Fibroblast of lung (primary cell): ENCODE results near the gene WNT2B. TPM values are rescaled to one million over a fixed set of nuclear protein-coding genes. Genes with fewer than 3 reads are reported as not detected.

Source experiments
- DNase-seq, 2 donors: peaks; one replicate each; pipeline versions ENCODE4 v3.0.0 to v3.0.0-alpha.2; 2010; ENCODE audit warnings: low read depth in 2 of 2
- H2AFZ ChIP-seq: 2 replicates; pipeline ENCODE4 v1.5.1; 2012; ENCODE audit warnings: low read length, control low read depth, inconsistent platforms
- H3K27ac ChIP-seq: 2 replicates; pipeline ENCODE4 v1.5.1; 2011; ENCODE audit warnings: low read length, control low read depth; ENCODE audit not compliant: insufficient read depth
- H3K27me3 ChIP-seq: 2 replicates; pipeline ENCODE4 v1.5.1; 2011; ENCODE audit warnings: mild to moderate bottlenecking, low read length; ENCODE audit not compliant: control insufficient read depth, insufficient read depth
- H3K36me3 ChIP-seq: 2 replicates; pipeline ENCODE4 v1.5.1; 2011; ENCODE audit warnings: low read length; ENCODE audit not compliant: control insufficient read depth, insufficient read depth
- H3K4me1 ChIP-seq: 2 replicates; pipeline ENCODE4 v1.5.1; 2011; ENCODE audit warnings: low read length; ENCODE audit not compliant: control insufficient read depth, insufficient read depth; ENCODE audit errors: extremely low read depth
- H3K4me2 ChIP-seq: 2 replicates; pipeline ENCODE4 v1.5.1; 2011; ENCODE audit warnings: low read length, control low read depth; ENCODE audit not compliant: insufficient read depth; ENCODE audit errors: extremely low read depth
- H3K4me3 ChIP-seq, 4 experiments: fragments of 200-600 bp in 1 of 4; sonication (generic) in 1 of 4; replicated peaks in 1 of 4; 2 replicates each; pipeline ENCODE4 v1.5.1; 2011 to 2016; ENCODE audit warnings: low read length in 4 of 4, low read depth in 3 of 4, mild to moderate bottlenecking in 3 of 4, control low read depth in 2 of 4, inconsistent platforms in 1 of 4, mixed read lengths in 1 of 4; ENCODE audit not compliant: insufficient read depth in 1 of 4; ENCODE audit errors: control extremely low read depth in 1 of 4
- H3K79me2 ChIP-seq: 2 replicates; pipeline ENCODE4 v1.5.1; 2012; ENCODE audit warnings: mild to moderate bottlenecking, low read length, inconsistent platforms; ENCODE audit not compliant: control insufficient read depth, insufficient read depth
- H3K9ac ChIP-seq: 2 replicates; pipeline ENCODE4 v1.5.1; 2011; ENCODE audit warnings: mild to moderate bottlenecking, low read length, control low read depth; ENCODE audit not compliant: insufficient read depth
- H3K9me3 ChIP-seq: 2 replicates; pipeline ENCODE4 v1.5.1; 2012; ENCODE audit warnings: low read depth, low read length; ENCODE audit not compliant: control insufficient read depth, insufficient read depth
- H4K20me1 ChIP-seq: 2 replicates; pipeline ENCODE4 v1.5.1; 2011; ENCODE audit warnings: low read length; ENCODE audit not compliant: control insufficient read depth, insufficient read depth; ENCODE audit errors: extremely low read depth
- EZH2 ChIP-seq: IDR thresholded peaks from 2 replicates; pipeline ENCODE4 v1.5.1; 2012; ENCODE audit warnings: low read length, control low read depth, mild to moderate bottlenecking; ENCODE audit errors: missing control alignments
- polyA plus RNA-seq, 2 donors: library from polyadenylated mRNA; depleted of rRNA in 1 of 2; stranded (reverse) in 1 of 2; unstranded in 1 of 2; fragments of >200 nt; gene quantifications; 2 replicates each; pipeline ENCODE4 v1.2.1, GENCODE V29; 2011 to 2012; ENCODE audit warnings: missing spikeins in 1 of 2
- total RNA-seq: library from RNA; depleted of rRNA; stranded (reverse); fragments of >200 nt; gene quantifications from 2 replicates; pipeline ENCODE4 v1.2.1, GENCODE V29; 2014
- TF ChIP-seq, protein P1 (sequence below), 2 donors: IDR thresholded peaks in 1 of 2; conservative IDR thresholded peaks in 1 of 2; 1 replicate in 1 of 2; 2 replicates in 1 of 2; pipeline ENCODE4 v1.5.1; 2011 to 2012; ENCODE audit warnings: low read length in 2 of 2, control low read depth in 1 of 2, inconsistent platforms in 1 of 2, low read depth in 1 of 2, mild to moderate bottlenecking in 1 of 2

The WNT2B gene
- total and polyA plus RNA-seq, 2 donors (not counting 1 experiment from before 2014, with no cell fraction given) = 2.0 to 3.5 TPM

DNA sequence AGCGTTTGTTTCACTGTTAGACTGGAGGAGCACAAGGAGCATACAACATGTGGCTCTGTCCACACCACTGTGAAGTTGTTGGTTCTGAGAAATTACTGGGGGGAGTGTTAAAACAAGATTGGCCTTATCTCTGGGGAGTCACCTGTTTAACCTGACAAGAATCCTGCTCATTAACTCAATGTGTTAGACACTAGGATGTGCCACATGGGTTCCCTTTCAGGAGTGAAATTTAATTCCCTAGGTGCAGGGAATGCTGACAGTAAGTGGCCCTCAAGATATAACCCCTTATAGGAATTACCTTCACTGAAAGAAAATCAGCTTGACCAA is 45.8 kb upstream of the WNT2B start:
- H3K4me2 ChIP-seq = no peak overlapping the region
- H3K79me2 ChIP-seq = no peaks in the 10 kb centered on the region
- no peaks in the 10 kb centered on the region for H3K36me3 ChIP-seq
- no peak overlapping the region for H3K4me3 ChIP-seq
- H3K27ac ChIP-seq = no peak overlapping the region
- H3K4me1 ChIP-seq = peaks cover 22% of the 10 kb centered on the region
- no peaks in the 10 kb centered on the region for H3K27me3 ChIP-seq
- DNase-seq = no peak
- TF ChIP-seq, protein P1, sequence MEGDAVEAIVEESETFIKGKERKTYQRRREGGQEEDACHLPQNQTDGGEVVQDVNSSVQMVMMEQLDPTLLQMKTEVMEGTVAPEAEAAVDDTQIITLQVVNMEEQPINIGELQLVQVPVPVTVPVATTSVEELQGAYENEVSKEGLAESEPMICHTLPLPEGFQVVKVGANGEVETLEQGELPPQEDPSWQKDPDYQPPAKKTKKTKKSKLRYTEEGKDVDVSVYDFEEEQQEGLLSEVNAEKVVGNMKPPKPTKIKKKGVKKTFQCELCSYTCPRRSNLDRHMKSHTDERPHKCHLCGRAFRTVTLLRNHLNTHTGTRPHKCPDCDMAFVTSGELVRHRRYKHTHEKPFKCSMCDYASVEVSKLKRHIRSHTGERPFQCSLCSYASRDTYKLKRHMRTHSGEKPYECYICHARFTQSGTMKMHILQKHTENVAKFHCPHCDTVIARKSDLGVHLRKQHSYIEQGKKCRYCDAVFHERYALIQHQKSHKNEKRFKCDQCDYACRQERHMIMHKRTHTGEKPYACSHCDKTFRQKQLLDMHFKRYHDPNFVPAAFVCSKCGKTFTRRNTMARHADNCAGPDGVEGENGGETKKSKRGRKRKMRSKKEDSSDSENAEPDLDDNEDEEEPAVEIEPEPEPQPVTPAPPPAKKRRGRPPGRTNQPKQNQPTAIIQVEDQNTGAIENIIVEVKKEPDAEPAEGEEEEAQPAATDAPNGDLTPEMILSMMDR (conservative IDR thresholded peaks at IDR 0.05 in 1 of 2, IDR thresholded peaks at IDR 0.05 in 1 of 2; ENCODE audit: low read depth in 1 of 2, low read length in 2 of 2) = no peak
- TF ChIP-seq EZH2 = no peak
- no peaks in the 10 kb centered on the region for H4K20me1 ChIP-seq
- no peaks in the 10 kb centered on the region for H3K9me3 ChIP-seq
- H2AFZ ChIP-seq = no peak overlapping the region
- H3K9ac ChIP-seq = no peak overlapping the region

DNA sequence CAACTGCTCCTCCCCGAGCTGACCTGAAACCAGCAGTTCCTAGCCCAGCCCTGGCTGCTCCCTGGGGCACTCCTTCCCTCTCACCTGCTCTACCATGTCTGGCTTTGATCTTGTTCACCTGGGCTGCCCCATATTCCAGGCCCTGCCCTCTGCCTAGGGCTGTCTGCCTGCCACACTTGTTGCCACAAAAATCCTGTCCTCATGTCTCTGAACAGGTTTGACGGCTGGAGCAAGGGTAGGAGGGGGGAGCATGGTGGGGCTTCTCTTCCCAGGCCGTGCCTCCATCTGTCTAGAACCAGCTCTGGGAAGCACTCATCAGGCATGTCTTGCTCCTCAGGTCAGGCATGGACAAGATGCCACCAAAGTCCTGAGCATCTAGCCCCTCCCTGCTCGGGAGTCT is 44.3 kb upstream of the WNT2B start:
- no peaks in the 10 kb centered on the region for H3K79me2 ChIP-seq

DNA sequence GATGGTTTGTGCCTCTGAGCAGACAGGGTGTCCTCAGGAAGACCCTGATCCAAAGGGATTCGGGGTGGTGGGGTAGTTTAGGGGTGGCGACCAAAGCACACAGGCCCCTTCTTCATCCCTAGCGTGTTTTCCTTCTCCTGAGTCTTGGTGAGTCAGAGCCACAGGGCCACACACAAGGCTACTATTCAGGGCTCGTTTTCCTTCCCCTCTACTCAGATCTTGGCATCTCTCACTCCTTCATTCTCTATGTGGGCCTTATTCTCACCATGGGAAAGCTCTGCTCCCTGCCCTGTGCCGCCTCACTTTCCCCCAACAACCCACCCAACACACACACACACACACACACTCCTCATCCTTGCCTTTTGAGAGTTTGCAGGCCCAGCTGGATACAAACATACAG is 43.6 kb upstream of the WNT2B start:
- H3K4me2 ChIP-seq = no peak overlapping the region
- no peaks in the 10 kb centered on the region for H3K79me2 ChIP-seq
- TF ChIP-seq EZH2 = no peak
- TF ChIP-seq, protein P1 (conservative IDR thresholded peaks at IDR 0.05 in 1 of 2, IDR thresholded peaks at IDR 0.05 in 1 of 2; ENCODE audit: low read depth in 1 of 2, low read length in 2 of 2) = no peak
- H2AFZ ChIP-seq = no peak overlapping the region
- peak; percentile 31 to 61 for DNase-seq
- no peak overlapping the region for H3K4me3 ChIP-seq
- peaks cover 14% of the 10 kb centered on the region for H3K4me1 ChIP-seq
- no peak overlapping the region for H3K9ac ChIP-seq
- H3K27ac ChIP-seq = peak overlapping the region; percentile 50
- no peaks in the 10 kb centered on the region for H3K9me3 ChIP-seq
- H3K27me3 ChIP-seq = no peaks in the 10 kb centered on the region
- H4K20me1 ChIP-seq = no peaks in the 10 kb centered on the region
- no peaks in the 10 kb centered on the region for H3K36me3 ChIP-seq

More for the DNA sequence above, 44.3 kb upstream of the WNT2B start:
- Histone ChIP-seq H3K9ac (no peak overlapping the region), H3K27me3 (no peaks in the 10 kb centered on the region), H2AFZ (no peak overlapping the region), H4K20me1 (no peaks in the 10 kb centered on the region), H3K9me3 (no peaks in the 10 kb centered on the region), H3K36me3 (no peaks in the 10 kb centered on the region), H3K4me2 (no peak overlapping the region), H3K27ac (no peak overlapping the region), H3K4me1 (peaks cover 14% of the 10 kb centered on the region), H3K4me3 (no peak overlapping the region)
- DNase-seq = no peak
- TF ChIP-seq EZH2 = no peak
- TF ChIP-seq, protein P1 (conservative IDR thresholded peaks at IDR 0.05 in 1 of 2, IDR thresholded peaks at IDR 0.05 in 1 of 2; ENCODE audit: low read depth in 1 of 2, low read length in 2 of 2) = no peak
